Natural killer cell (primary cell): Measurements from ENCODE around the gene TMEM203. TPM values are rescaled to one million over a fixed set of nuclear protein-coding genes. Genes with fewer than 3 reads are reported as not detected.

Experiments
- ATAC-seq, 3 donors: fragments of 150-1000 bp in 2 of 3; fragments of 200-7000 bp in 1 of 3; cut with Tn5 transposase; 1 replicate in 1 of 3; 2 replicates in 2 of 3; pipeline ENCODE4 v1.10.0; 2021; ENCODE audit warnings: mild to moderate bottlenecking in 2 of 3, moderate library complexity in 2 of 3
- DNase-seq, 2 donors: peaks; one replicate each; pipeline versions ENCODE4 v3.0.0 to v3.0.0-alpha.2; 2013 to 2021; ENCODE audit warnings: mixed read lengths in 1 of 2
- H3K27ac ChIP-seq: one replicate; pipeline ENCODE4 v1.5.1; 2013; ENCODE audit warnings: mild to moderate bottlenecking, low read length
- H3K27me3 ChIP-seq: one replicate; pipeline ENCODE4 v1.6.1; 2013; ENCODE audit warnings: low read length; ENCODE audit not compliant: control insufficient read depth, insufficient read depth
- H3K36me3 ChIP-seq: one replicate; pipeline ENCODE4 v1.6.1; 2013; ENCODE audit warnings: low read length; ENCODE audit not compliant: control insufficient read depth, insufficient read depth
- H3K4me1 ChIP-seq: one replicate; pipeline ENCODE4 v1.6.1; 2013; ENCODE audit warnings: low read length; ENCODE audit not compliant: control insufficient read depth, insufficient read depth
- H3K4me3 ChIP-seq: one replicate; pipeline ENCODE4 v1.5.1; 2013; ENCODE audit warnings: low read length
- H3K9me3 ChIP-seq: one replicate; pipeline ENCODE4 v1.6.1; 2013; ENCODE audit warnings: low read length; ENCODE audit not compliant: control insufficient read depth, insufficient read depth
- H3K27ac Mint-ChIP-seq, 2 donors: one replicate each; pipeline ENCODE4 v1.8.0; 2022; ENCODE audit warnings: mild to moderate bottlenecking in 2 of 2, mixed read lengths in 2 of 2, moderate library complexity in 1 of 2
- H3K27me3 Mint-ChIP-seq, 2 donors: one replicate each; pipeline ENCODE4 v1.8.0; 2022; ENCODE audit warnings: low read depth in 2 of 2, mixed read lengths in 2 of 2
- H3K36me3 Mint-ChIP-seq: one replicate; pipeline ENCODE4 v1.8.0; 2022; ENCODE audit warnings: mixed read lengths
- H3K4me1 Mint-ChIP-seq, 2 donors: one replicate each; pipeline ENCODE4 v1.8.0; 2022; ENCODE audit warnings: mixed read lengths in 2 of 2
- H3K4me3 Mint-ChIP-seq: one replicate; pipeline ENCODE4 v1.8.0; 2022; ENCODE audit warnings: mild to moderate bottlenecking, moderate library complexity, mixed read lengths
- H3K9me3 Mint-ChIP-seq, 2 donors: one replicate each; pipeline ENCODE4 v1.8.0; 2022; ENCODE audit warnings: mixed read lengths in 2 of 2
- WGBS: methylation state at CpG from one replicate; pipeline ENCODE4 v1.1.7; 2013; ENCODE audit warnings: missing lambda C conversion rate; ENCODE audit not compliant: insufficient coverage; 5-methylcytosine and 5-hydroxymethylcytosine counted together
- intact Hi-C: fragments of 100-400 bp; cut with micrococcal nuclease; formaldehyde crosslinking; loops from one replicate; pipeline ENCODE4 v1.14.2; 2022
- total RNA-seq, 4 donors: library from RNA; stranded (reverse); fragments of 120-200 nt in 1 of 4; gene quantifications; one replicate each; pipeline versions ENCODE4 v1.2.3 to v1.2.4, GENCODE V29; 2013 to 2022
- TF ChIP-seq, protein P1 (sequence below): fragments of 200-600 bp; IDR thresholded peaks from one replicate; pipeline ENCODE4 v1.8.0; 2022; ENCODE audit warnings: antibody characterized with exemption

Gene TMEM203
- total RNA-seq, 3 donors from 2014 or later (not counting 1 experiment from before 2014, with no cell fraction given) = 22.1 to 30.5 (median 27.1) TPM

- TF ChIP-seq, protein P1, sequence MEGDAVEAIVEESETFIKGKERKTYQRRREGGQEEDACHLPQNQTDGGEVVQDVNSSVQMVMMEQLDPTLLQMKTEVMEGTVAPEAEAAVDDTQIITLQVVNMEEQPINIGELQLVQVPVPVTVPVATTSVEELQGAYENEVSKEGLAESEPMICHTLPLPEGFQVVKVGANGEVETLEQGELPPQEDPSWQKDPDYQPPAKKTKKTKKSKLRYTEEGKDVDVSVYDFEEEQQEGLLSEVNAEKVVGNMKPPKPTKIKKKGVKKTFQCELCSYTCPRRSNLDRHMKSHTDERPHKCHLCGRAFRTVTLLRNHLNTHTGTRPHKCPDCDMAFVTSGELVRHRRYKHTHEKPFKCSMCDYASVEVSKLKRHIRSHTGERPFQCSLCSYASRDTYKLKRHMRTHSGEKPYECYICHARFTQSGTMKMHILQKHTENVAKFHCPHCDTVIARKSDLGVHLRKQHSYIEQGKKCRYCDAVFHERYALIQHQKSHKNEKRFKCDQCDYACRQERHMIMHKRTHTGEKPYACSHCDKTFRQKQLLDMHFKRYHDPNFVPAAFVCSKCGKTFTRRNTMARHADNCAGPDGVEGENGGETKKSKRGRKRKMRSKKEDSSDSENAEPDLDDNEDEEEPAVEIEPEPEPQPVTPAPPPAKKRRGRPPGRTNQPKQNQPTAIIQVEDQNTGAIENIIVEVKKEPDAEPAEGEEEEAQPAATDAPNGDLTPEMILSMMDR = no peak
- Mint-ChIP-seq H3K9me3 (no peaks in the 10 kb centered on the region), H3K4me1 (no peaks in the 10 kb centered on the region), H3K27ac (no peak overlapping the region), H3K27me3 (peaks cover 7 to 39% of the 10 kb centered on the region in 2 donors), H3K4me3 (no peak overlapping the region), H3K36me3 (no peaks in the 10 kb centered on the region)
- intact Hi-C loops = no loop called here
- WGBS = 92% methylated on average over 32 of the region's 32 CpGs
- H3K36me3 ChIP-seq = no peaks in the 10 kb centered on the region
- peaks cover 46% of the 10 kb centered on the region for H3K27me3 ChIP-seq
- peaks cover 9% of the 10 kb centered on the region for H3K4me1 ChIP-seq
- no peak for ATAC-seq
- DNase-seq = no peak
- no peak overlapping the region for H3K27ac ChIP-seq
- H3K9me3 ChIP-seq = no peaks in the 10 kb centered on the region
- no peak overlapping the region for H3K4me3 ChIP-seq
Observed at GRCh38 chr9:137165250-137165836, 40.1 kb downstream of the TMEM203 start.

DNA sequence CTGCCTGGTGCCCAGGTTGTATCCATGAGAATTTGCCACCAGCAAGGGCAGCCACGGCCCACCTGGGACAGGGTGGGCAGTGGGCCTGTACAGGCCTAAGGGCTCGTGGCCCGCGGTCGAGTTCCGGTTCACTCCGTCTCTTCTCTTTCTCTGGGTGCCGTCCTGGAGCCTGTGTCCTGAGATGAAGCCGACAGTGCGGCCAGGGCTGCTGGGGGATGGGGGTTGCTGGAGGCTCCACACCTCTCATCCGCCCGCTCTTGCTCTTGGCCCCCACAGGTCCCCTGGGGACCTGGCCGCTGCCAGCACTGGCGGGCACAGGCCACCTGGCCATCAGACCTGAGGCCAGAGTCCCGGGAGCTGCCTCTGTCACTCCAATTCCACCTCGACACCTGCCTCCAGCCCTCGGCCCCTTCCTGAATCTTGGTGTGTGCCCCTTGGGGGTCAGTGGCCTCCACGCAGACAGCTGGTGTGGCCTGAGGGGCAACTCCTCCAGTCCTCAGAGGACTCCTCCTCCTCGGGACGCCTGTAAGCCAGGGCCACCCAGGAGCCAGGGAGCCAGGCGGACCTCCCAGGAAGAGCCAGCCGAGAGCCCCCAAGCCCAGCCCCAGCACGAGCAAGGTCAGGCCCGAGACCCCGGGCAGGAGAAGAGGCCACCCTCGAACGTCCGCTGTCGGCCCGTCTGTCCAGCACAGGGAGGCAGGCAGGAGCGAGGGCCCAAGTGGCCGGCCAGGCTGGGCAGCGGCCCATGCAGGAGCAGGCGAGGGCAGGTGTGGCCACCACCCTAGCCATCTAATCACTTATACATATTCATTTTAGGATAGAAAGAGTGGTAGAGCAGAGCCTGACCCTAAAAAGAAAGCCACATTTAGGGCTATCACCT lies 40.8 kb downstream of the TMEM203 start:
- Histone ChIP-seq H3K27ac (no peak overlapping the region), H3K27me3 (peaks cover 46% of the 10 kb centered on the region), H3K4me1 (peaks cover 9% of the 10 kb centered on the region), H3K4me3 (no peak overlapping the region), H3K36me3 (no peaks in the 10 kb centered on the region), H3K9me3 (no peaks in the 10 kb centered on the region)
- TF ChIP-seq, protein P1 = no peak
- Mint-ChIP-seq H3K36me3 (no peaks in the 10 kb centered on the region), H3K27me3 (peaks cover 13 to 39% of the 10 kb centered on the region in 2 donors), H3K27ac (no peak overlapping the region), H3K4me1 (no peaks in the 10 kb centered on the region), H3K4me3 (no peak overlapping the region), H3K9me3 (no peaks in the 10 kb centered on the region)
- DNase-seq (no peak), ATAC-seq (no peak)
- WGBS = 91% methylated on average over 33 of the region's 34 CpGs
- intact Hi-C loops = no loop called here

DNA sequence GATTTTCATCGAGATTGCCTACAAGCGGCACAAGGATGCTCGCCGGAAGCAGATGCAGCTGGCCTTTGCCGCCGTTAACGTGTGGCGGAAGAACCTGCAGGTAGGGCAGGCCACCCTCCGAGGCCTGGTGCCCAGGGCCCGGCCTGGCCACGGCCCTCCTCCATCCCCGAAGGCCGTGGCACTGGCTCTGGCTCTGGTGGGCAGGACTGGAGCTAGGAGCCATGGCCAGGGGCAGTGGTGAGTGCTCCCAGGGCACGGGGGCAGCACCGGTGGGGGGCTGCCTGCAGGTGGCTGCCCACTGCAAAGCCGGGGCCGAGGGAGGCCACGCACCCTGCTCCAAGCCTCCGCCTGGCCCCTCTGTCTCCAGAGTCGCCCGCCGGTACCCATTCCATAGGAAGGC lies 41.6 kb downstream of the TMEM203 start:
- TF ChIP-seq, protein P1 = no peak
- Mint-ChIP-seq H3K4me3 (peak overlapping the region; percentile 55), H3K36me3 (no peaks in the 10 kb centered on the region), H3K9me3 (no peaks in the 10 kb centered on the region), H3K27ac (no peak overlapping the region), H3K4me1 (peaks cover 0 to 5% of the 10 kb centered on the region in 2 donors), H3K27me3 (peaks cover 21 to 45% of the 10 kb centered on the region in 2 donors)
- no peak overlapping the region for H3K4me3 ChIP-seq
- H3K4me1 ChIP-seq = peaks cover 17% of the 10 kb centered on the region
- intact Hi-C loops = no loop called here
- no peak for ATAC-seq
- H3K27ac ChIP-seq = no peak overlapping the region
- DNase-seq = no peak
- 91% methylated on average over 22 of the region's 22 CpGs for WGBS
- no peaks in the 10 kb centered on the region for H3K9me3 ChIP-seq
- H3K36me3 ChIP-seq = no peaks in the 10 kb centered on the region
- H3K27me3 ChIP-seq = peaks cover 53% of the 10 kb centered on the region
